Activated B cell treated with CpG ODN at 0.5 μM for 24 hours (primary cell): ENCODE measurements around the gene MAN2A1. TPM values are rescaled to one million over a fixed set of nuclear protein-coding genes. Genes with fewer than 3 reads are reported as not detected.
A peak's percentile ranks its signal among the peaks of the same experiment; 100 is the strongest.

Experiments
- ATAC-seq: fragments of 200-7000 bp; cut with Tn5 transposase; one replicate; pipeline ENCODE4 v1.10.0; 2021; ENCODE audit warnings: low read depth, mild to moderate bottlenecking, moderate library complexity
- CTCF ChIA-PET: fragments of 350-600 bp; sonication (Branson Sonifier 250); formaldehyde crosslinking; loops from one replicate; lab custom pipeline; 2021; ENCODE audit warnings: antibody characterized with exemption; lab: Charles Lee
- POLR2A ChIA-PET: fragments of 350-600 bp; sonication (Branson Sonifier 250); formaldehyde crosslinking; loops from one replicate; lab custom pipeline; 2021; ENCODE audit warnings: antibody characterized with exemption; lab: Charles Lee
- DNase-seq: peaks from one replicate; pipeline ENCODE4 v3.0.0; 2022
- H3K27ac Mint-ChIP-seq: one replicate; pipeline ENCODE4 v1.8.0; 2020; ENCODE audit warnings: mixed read lengths
- H3K27me3 Mint-ChIP-seq: one replicate; pipeline ENCODE4 v1.8.0; 2021; ENCODE audit warnings: mixed read lengths
- H3K36me3 Mint-ChIP-seq: one replicate; pipeline ENCODE4 v1.8.0; 2021; ENCODE audit warnings: low read depth, mixed read lengths
- H3K4me1 Mint-ChIP-seq: one replicate; pipeline ENCODE4 v1.8.0; 2021; ENCODE audit warnings: mixed read lengths
- H3K4me3 Mint-ChIP-seq: one replicate; pipeline ENCODE4 v1.8.0; 2020; ENCODE audit warnings: mild to moderate bottlenecking, mixed read lengths
- H3K9me3 Mint-ChIP-seq: one replicate; pipeline ENCODE4 v1.8.0; 2020; ENCODE audit warnings: mixed read lengths
- CTCF ChIP-seq: fragments of 200-600 bp; IDR thresholded peaks from one replicate; pipeline ENCODE4 v1.8.0; 2022; ENCODE audit warnings: antibody characterized with exemption, mild to moderate bottlenecking
- intact Hi-C: fragments of 100-400 bp; cut with micrococcal nuclease; formaldehyde crosslinking; loops from one replicate; pipeline ENCODE4 v1.15.1; 2024
- total RNA-seq: library from RNA; stranded (reverse); gene quantifications from 2 replicates; pipeline ENCODE4 v1.2.3, GENCODE V29; 2022

The MAN2A1 gene
- 42.7 and 48.6 TPM in 2 replicates for total RNA-seq

GRCh38 chr5:109689740-109690241, at the start of gene MAN2A1:
Gene MAN2A1 (plus strand): TSS chr5:109689927. CDS start chr5:109690418, 491 bp downstream.
- Mint-ChIP-seq H3K36me3 (peaks cover 7% of the 10 kb centered on the region), H3K27ac (peak within 1 kb of the TSS; percentile 96), H3K9me3 (peaks cover 6% of the 10 kb centered on the region), H3K27me3 (peaks cover 4% of the 10 kb centered on the region), H3K4me1 (peaks cover 43% of the 10 kb centered on the region), H3K4me3 (peak within 1 kb of the TSS; percentile 88)
- CTCF ChIA-PET, result interaction anchor here (0.6 to 1.6 kb wide), 2 partner anchors 30 to 208 kb away, joined by 3 to 4 read pairs; no protein-coding TSS in a partner anchor
- POLR2A ChIA-PET, result interaction anchor here (1.1 to 3.0 kb wide), 5 partner anchors 12 to 1308 kb away, joined by 3 to 25 read pairs (median 6); partner anchors contain the start of genes FBXL17, FER, PJA2 and SLC25A46
- ATAC-seq, result peak; percentile 65
- intact Hi-C loops, result loop anchor here (1.0 to 10.0 kb wide), 15 partner anchors 55 to 1823 kb away; partner anchors contain the start of genes FBXL17, STARD4 and WDR36
- no peak for TF ChIP-seq CTCF
- DNase-seq, result peak; percentile 81

DNA sequence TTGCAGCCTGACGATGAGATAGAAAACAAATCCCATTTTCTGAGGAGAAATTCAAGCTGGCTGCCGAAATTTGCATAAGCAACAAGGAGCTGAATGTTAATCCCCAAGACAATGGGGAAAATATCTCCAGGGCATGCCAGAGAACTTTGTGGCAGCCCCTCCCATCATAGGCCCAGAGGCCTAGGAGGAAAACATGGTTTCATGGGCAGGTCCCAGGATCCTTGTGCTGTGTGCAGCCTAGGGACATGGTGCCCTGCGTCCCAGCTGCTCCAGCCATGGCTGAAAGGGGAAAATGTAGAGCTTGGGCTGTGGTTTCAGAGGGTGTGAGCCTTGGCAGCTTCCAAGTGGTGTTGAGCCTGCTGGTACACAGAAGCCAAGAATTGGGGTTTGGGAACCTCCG, 48.8 kb upstream of the MAN2A1 start:
- ATAC-seq (no peak), DNase-seq (no peak)
- no peak for TF ChIP-seq CTCF
- H3K9me3 Mint-ChIP-seq, result peaks cover 6% of the 10 kb centered on the region
- no peak overlapping the region for H3K4me3 Mint-ChIP-seq
- no peaks in the 10 kb centered on the region for H3K27me3 Mint-ChIP-seq
- no peak overlapping the region for H3K27ac Mint-ChIP-seq
- H3K36me3 Mint-ChIP-seq, result no peaks in the 10 kb centered on the region
- intact Hi-C loops, result no loop called here
- CTCF ChIA-PET, result no interaction called here
- POLR2A ChIA-PET, result no interaction called here
- H3K4me1 Mint-ChIP-seq, result peaks cover 4% of the 10 kb centered on the region

DNA sequence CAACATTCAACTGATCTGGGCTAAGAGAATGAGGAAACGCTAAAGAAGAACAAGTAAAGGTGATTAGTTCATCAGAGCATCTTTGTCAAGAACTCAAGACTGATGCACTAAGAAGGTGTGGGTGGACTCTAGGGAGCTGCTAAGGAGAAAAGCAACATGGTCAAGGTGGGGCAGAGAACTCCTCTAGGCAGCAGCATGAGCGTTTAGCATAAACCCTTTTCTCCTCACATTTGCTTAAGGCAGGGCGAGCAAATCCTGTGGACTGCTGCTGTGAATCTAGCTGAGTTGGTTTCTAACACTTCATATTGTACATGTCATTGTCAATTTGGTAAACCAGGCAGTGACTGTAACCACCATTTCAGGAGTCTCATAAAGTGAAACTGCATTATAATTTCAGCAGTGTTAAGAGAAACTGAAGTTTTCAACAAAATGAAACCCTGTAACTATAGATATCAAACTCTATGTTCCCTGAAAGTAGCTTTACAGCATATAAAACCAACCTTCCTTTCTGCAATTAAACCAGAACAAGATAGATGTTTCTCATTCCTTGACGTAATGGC, 45.9 kb upstream of the MAN2A1 start:
- intact Hi-C loops, result no loop called here

DNA sequence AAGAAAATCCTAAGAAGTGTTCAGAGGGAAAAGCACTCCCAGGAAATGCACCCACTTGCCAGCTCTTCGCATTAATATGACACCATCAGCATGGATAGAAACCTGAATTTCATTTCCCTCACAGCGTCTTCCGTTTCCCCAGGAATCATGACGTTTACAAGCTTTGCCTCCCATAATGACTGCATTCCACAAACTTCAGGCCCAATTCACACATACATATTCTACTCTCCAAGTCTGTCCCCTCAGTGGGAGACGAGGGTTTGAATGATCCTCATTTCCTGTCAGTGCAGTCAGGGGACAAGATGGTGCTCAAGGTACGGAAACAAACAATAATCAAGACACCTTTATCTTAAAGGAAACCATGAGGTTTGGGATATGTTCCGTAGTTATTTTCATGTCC, 44.9 kb upstream of the MAN2A1 start:
- Mint-ChIP-seq H3K4me1 (no peaks in the 10 kb centered on the region), H3K4me3 (no peak overlapping the region), H3K27ac (no peak overlapping the region), H3K27me3 (no peaks in the 10 kb centered on the region), H3K36me3 (no peaks in the 10 kb centered on the region), H3K9me3 (peaks cover 6% of the 10 kb centered on the region)
- intact Hi-C loops, result no loop called here
- no peak for DNase-seq
- ATAC-seq, result no peak
- ChIA-PET POLR2A (no interaction called here), CTCF (no interaction called here)
- no peak for TF ChIP-seq CTCF

More for the DNA sequence above, 45.9 kb upstream of the MAN2A1 start:
- Mint-ChIP-seq H3K9me3 (peaks cover 6% of the 10 kb centered on the region), H3K27ac (no peak overlapping the region), H3K36me3 (no peaks in the 10 kb centered on the region), H3K27me3 (no peaks in the 10 kb centered on the region), H3K4me3 (no peak overlapping the region), H3K4me1 (no peaks in the 10 kb centered on the region)
- TF ChIP-seq CTCF, result no peak
- CTCF ChIA-PET, result no interaction called here
- POLR2A ChIA-PET, result no interaction called here
- DNase-seq (no peak), ATAC-seq (no peak)

DNA sequence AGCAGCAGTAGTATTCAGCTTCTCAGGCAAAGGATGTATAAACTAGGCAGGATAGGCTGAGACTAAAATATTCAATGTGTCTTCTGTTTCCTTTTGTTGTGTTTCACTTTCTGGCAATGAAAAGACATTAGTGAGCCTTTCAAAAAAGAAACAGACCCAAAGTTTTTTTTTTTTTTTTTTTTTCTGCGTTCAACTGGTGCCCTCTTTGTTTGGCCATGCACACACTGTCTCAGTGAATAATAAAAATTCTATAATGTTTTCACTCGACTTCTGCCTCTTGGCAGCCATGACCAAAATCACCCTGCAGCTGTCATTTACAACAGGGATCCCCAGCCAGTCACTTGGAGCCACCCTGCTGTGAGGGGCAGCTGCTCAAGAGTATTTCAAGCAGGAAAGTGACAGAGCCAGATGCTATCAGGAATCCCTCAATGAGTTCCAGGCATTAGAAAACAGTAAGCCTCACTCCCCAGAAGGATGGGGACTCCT, 44.0 kb upstream of the MAN2A1 start:
- no peak for ATAC-seq
- H3K27me3 Mint-ChIP-seq, result no peaks in the 10 kb centered on the region
- POLR2A ChIA-PET, result no interaction called here
- H3K36me3 Mint-ChIP-seq, result no peaks in the 10 kb centered on the region
- H3K4me3 Mint-ChIP-seq, result no peak overlapping the region
- intact Hi-C loops, result no loop called here
- no peaks in the 10 kb centered on the region for H3K4me1 Mint-ChIP-seq
- DNase-seq, result no peak
- no peak overlapping the region for H3K27ac Mint-ChIP-seq
- CTCF ChIA-PET, result no interaction called here
- no peaks in the 10 kb centered on the region for H3K9me3 Mint-ChIP-seq
- no peak for TF ChIP-seq CTCF
